GM23338 (cell line): ENCODE data around the gene MAP1LC3A.
"Not testable (repeated sequence)": the region's sequence is repeated elsewhere in the genome, so short reads cannot be mapped to it uniquely, and the experiment has no call there.

Source experiments
- CREB1 ChIP-seq: fragments of 250-450 bp; sonication (Bioruptor Pico); IDR thresholded peaks from 2 replicates; pipeline ENCODE4 v1.5.0; 2020; ENCODE audit warnings: low read depth, mild to moderate bottlenecking, moderate library complexity
- CTCF ChIP-seq, 2 experiments: fragments of 200-600 bp in 1 of 2; sonication (generic) in 1 of 2; conservative IDR thresholded peaks; 2 replicates each; pipeline versions ENCODE4 v1.5.1 to v1.6.1; 2016 to 2017; ENCODE audit warnings: antibody characterized with exemption in 2 of 2, low read depth in 2 of 2, mild to moderate bottlenecking in 2 of 2, moderate library complexity in 1 of 2
- EZH2phosphoT487 ChIP-seq: fragments of 200-600 bp; sonication (generic); IDR thresholded peaks from one replicate; pipeline ENCODE4 v1.8.1; 2018; ENCODE audit warnings: antibody characterized with exemption; ENCODE audit not compliant: unreplicated experiment
- POLR2AphosphoS5 ChIP-seq: IDR thresholded peaks from 2 replicates; pipeline ENCODE4 v1.6.1; 2016; ENCODE audit warnings: antibody characterized with exemption, low read depth
- REST ChIP-seq: IDR thresholded peaks from one replicate; pipeline ENCODE4 v1.6.1; 2018; ENCODE audit warnings: antibody characterized with exemption; ENCODE audit not compliant: unreplicated experiment
- ZNF462 ChIP-seq: fragments of 250-450 bp; sonication (Bioruptor Pico); IDR thresholded peaks from 2 replicates; pipeline ENCODE4 v1.5.0; 2020; ENCODE audit warnings: mild to moderate bottlenecking, moderate library complexity

DNA sequence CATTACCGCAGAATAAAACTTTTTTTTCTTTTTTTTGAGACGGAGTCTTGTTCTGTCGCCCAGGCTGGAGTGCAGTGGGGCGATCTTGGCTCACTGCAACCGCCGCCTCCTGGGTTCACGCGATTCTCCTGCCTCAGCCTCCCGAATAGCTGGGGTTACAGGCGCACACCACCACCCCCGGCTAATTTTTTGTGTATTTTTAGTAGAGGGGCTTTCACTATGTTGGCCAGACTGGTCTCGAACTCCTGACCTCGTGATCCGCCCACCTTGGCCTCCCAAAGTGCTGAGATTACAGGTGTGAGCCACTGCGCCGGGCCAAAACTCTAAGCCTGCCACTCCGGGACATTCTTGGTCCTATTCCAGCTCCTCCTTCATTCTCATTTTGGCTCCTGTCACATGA, 44.5 kb upstream of the MAP1LC3A start:
- not testable (repeated sequence) for TF ChIP-seq CTCF (conservative IDR thresholded peaks at IDR 0.05; ENCODE audit: low read depth in 2 of 2); POLR2AphosphoS5; EZH2phosphoT487; REST; ZNF462; CREB1 (CRISPR knock-in tag)
